Measurements from ENCODE around the gene PRM3. TPM values are rescaled to one million over a fixed set of nuclear protein-coding genes. Genes with fewer than 3 reads are reported as not detected.

Gene PRM3
- total and polyA plus RNA-seq, 4 donors: not detected

GRCh38 chr16:11289202-11289601 lies 15.8 kb upstream of the PRM3 start:
- no peaks in the 10 kb centered on the region for H3K9me3 ChIP-seq (ENCODE audit: control insufficient read depth in 4 of 4, low read length in 3 of 4)
- H3K9ac ChIP-seq (ENCODE audit: low read depth in 1 of 2, low read length in 2 of 2): no peak overlapping the region
- no peak overlapping the region for H3K4me3 ChIP-seq (ENCODE audit: low read depth in 1 of 3, low read length in 3 of 3)
- H3K27ac ChIP-seq (ENCODE audit: low read depth in 1 of 2, low read length in 2 of 2): no peak overlapping the region
- 98% methylated on average over 2 of the region's 2 CpGs for WGBS
- no peaks in the 10 kb centered on the region for H3K27me3 ChIP-seq (ENCODE audit: control insufficient read depth in 4 of 4, insufficient read depth in 4 of 4, low read length in 3 of 4)
- H3K36me3 ChIP-seq (ENCODE audit: control insufficient read depth in 4 of 4, insufficient read depth in 3 of 4, low read depth in 1 of 4, low read length in 3 of 4): no peaks in the 10 kb centered on the region
- TF ChIP-seq SP1 (IDR thresholded peaks at IDR 0.05): no peak
- TF ChIP-seq REST (IDR thresholded peaks at IDR 0.05): no peak
- TF ChIP-seq ATF3 (IDR thresholded peaks at IDR 0.05): no peak
- DNase-seq (ENCODE audit: low spot score): no peak
- H3K4me1 ChIP-seq (ENCODE audit: control insufficient read depth in 4 of 4, insufficient read depth in 4 of 4, low read length in 3 of 4): no peaks in the 10 kb centered on the region

- no peak overlapping the region for H3K27ac ChIP-seq (ENCODE audit: low read depth in 1 of 2, low read length in 2 of 2)
- H3K4me3 ChIP-seq (ENCODE audit: low read depth in 1 of 3, low read length in 3 of 3): no peak overlapping the region
- H3K36me3 ChIP-seq (ENCODE audit: control insufficient read depth in 4 of 4, insufficient read depth in 3 of 4, low read depth in 1 of 4, low read length in 3 of 4): no peaks in the 10 kb centered on the region
- no peaks in the 10 kb centered on the region for H3K9me3 ChIP-seq (ENCODE audit: control insufficient read depth in 4 of 4, low read length in 3 of 4)
- no peaks in the 10 kb centered on the region for H3K27me3 ChIP-seq (ENCODE audit: control insufficient read depth in 4 of 4, insufficient read depth in 4 of 4, low read length in 3 of 4)
- WGBS: 80% methylated on average over 2 of the region's 2 CpGs
- H3K4me1 ChIP-seq (ENCODE audit: control insufficient read depth in 4 of 4, insufficient read depth in 4 of 4, low read length in 3 of 4): no peaks in the 10 kb centered on the region
- DNase-seq (ENCODE audit: low spot score): no peak
- no peak overlapping the region for H3K9ac ChIP-seq (ENCODE audit: low read depth in 1 of 2, low read length in 2 of 2)
- TF ChIP-seq GABPA (IDR thresholded peaks at IDR 0.05 in 1 of 2, conservative IDR thresholded peaks at IDR 0.05 in 1 of 2) (no peak), JUND (IDR thresholded peaks at IDR 0.05) (no peak), HNF4A (conservative IDR thresholded peaks at IDR 0.05) (no peak), RAD21 (IDR thresholded peaks at IDR 0.05) (no peak), ATF3 (IDR thresholded peaks at IDR 0.05) (no peak), FOXA2 (IDR thresholded peaks at IDR 0.05) (no peak), ZBTB33 (IDR thresholded peaks at IDR 0.05) (no peak), YY1 (IDR thresholded peaks at IDR 0.05) (no peak), TAF1 (conservative IDR thresholded peaks at IDR 0.05) (no peak)
These were observed 12.4 kb upstream of the PRM3 start for GRCh38 chr16:11285842-11286241.

GRCh38 chr16:11283820-11284248 lies 10.4 kb upstream of the PRM3 start:
- Histone ChIP-seq H3K9me3 (ENCODE audit: control insufficient read depth in 4 of 4, low read length in 3 of 4) (no peaks in the 10 kb centered on the region), H3K4me1 (ENCODE audit: control insufficient read depth in 4 of 4, insufficient read depth in 4 of 4, low read length in 3 of 4) (peaks cover 2 to 12% (median 10%) of the 10 kb centered on the region in 4 donors), H3K36me3 (ENCODE audit: control insufficient read depth in 4 of 4, insufficient read depth in 3 of 4, low read depth in 1 of 4, low read length in 3 of 4) (no peaks in the 10 kb centered on the region), H3K9ac (ENCODE audit: low read depth in 1 of 2, low read length in 2 of 2) (no peak overlapping the region), H3K4me3 (ENCODE audit: low read depth in 1 of 3, low read length in 3 of 3) (no peak overlapping the region), H3K27me3 (ENCODE audit: control insufficient read depth in 4 of 4, insufficient read depth in 4 of 4, low read length in 3 of 4) (no peaks in the 10 kb centered on the region), H3K27ac (ENCODE audit: low read depth in 1 of 2, low read length in 2 of 2) (no peak overlapping the region)
- TF ChIP-seq REST (IDR thresholded peaks at IDR 0.05): no peak
- TF ChIP-seq HNF4A (conservative IDR thresholded peaks at IDR 0.05): no peak
- TF ChIP-seq RAD21 (IDR thresholded peaks at IDR 0.05): no peak
- no peak for TF ChIP-seq SP1 (IDR thresholded peaks at IDR 0.05)
- no peak for TF ChIP-seq CTCF (IDR thresholded peaks at IDR 0.05; ENCODE audit: low read depth, low read length, missing input control)
- no peak for TF ChIP-seq NR2F2 (IDR thresholded peaks at IDR 0.05)
- 81% methylated on average over 4 of the region's 4 CpGs for WGBS
- no peak for DNase-seq (ENCODE audit: low spot score)
